Lung microvascular endothelial cell (primary cell): ENCODE data around the gene CARD16. TPM values are rescaled to one million over a fixed set of nuclear protein-coding genes. Genes with fewer than 3 reads are reported as not detected.
"Not testable (repeated sequence)": the region's sequence is repeated elsewhere in the genome, so short reads cannot be mapped to it uniquely, and the experiment has no call there.

ENCODE experiments used
- DNase-seq, 2 donors: peaks; one replicate each; pipeline versions ENCODE4 v3.0.0 to v3.0.0-alpha.2; 2010; ENCODE audit warnings: low read depth in 2 of 2
- total RNA-seq: library from RNA; depleted of rRNA; stranded (reverse); fragments of >200 nt; gene quantifications from 2 replicates; pipeline ENCODE4 v1.2.1, GENCODE V29; 2014

Gene CARD16
- total RNA-seq, result 106 and 113 TPM in 2 replicates

GRCh38 chr11:105044557-105045524, at the start of gene CARD16:
Gene CARD16 (minus strand): TSS chr11:105045335. CDS start chr11:105045297, 38 bp downstream.
- peak; percentile 84 to 88 for DNase-seq

- DNase-seq, result no peak
Measured at GRCh38 chr11:105092256-105093239, 47.4 kb upstream of the CARD16 start.

- no peak for DNase-seq
Measured at GRCh38 chr11:105081412-105082150, 36.4 kb upstream of the CARD16 start.

GRCh38 chr11:105080171-105080906, 35.2 kb upstream of the CARD16 start:
- peak in 1 of 2 donors; percentile 38 for DNase-seq

DNA sequence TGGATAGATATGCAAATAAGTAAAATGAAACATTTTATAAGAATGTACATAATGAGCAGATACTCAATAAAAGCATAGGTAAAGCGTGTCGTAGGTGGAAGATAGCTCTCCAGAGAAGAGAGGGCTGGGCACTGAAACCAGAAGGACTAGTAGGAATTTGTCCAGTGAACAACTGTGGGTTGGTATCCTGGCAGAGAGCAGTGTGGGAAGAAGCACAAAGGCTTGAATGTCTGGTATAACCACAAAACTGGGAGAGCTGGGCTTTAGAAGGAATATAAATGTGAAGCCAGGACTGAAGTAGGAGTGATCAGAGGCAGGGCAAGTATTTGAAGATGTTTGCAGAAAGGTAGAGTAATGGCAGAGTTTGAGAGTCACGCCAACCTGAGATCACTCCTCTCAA, 33.1 kb upstream of the CARD16 start:
- no peak for DNase-seq

DNA sequence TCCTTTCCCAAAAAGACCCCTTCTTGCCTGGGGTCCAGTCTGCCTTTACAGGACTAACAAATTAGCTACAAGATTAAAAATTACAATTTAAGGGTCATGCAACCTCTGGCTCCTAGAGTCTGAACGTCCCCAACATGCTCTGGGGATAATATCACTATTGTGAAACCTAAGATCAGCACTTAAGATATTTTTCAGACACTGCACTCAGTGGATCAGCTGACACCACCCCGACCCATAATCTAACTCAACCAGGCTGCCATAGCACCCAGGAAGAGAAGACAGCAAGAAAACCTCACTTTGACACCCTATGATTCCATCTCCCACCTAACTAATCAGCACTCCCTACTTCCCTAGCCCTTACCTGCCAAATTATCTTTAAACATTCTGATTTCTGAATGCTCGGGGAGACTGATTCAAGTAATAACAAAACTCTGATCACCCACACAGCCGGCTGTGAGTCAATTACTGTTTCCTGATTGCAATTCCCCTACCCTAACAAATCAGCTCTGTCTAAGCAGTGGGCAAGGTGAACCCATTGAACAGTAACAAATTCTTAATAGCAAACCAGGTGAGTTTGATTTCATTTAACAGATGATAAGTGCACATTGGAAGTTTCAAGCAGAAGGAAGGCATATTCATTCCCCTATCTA, 32.1 kb upstream of the CARD16 start:
- not testable (repeated sequence) for DNase-seq

DNA sequence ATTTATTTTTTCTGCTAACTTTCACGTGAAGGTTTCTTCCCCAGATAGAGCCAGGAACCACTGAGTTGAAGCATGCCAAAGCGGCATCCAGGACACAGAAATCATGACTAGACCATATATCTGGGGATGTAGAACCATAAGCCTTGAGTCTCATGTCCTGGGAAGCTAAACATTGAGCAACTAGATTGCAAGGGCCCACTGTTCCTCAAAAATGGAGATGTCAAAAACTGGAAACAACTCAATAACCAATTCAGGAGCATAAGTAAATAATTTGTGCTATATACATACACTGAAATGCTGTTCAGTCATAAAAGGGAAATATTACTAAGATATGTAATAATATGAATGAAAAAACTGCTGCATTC, 29.0 kb upstream of the CARD16 start:
- DNase-seq, result no peak

- DNase-seq, result peak; percentile 4 to 81
Measured at GRCh38 chr11:105073456-105074165, 28.5 kb upstream of the CARD16 start.

DNA sequence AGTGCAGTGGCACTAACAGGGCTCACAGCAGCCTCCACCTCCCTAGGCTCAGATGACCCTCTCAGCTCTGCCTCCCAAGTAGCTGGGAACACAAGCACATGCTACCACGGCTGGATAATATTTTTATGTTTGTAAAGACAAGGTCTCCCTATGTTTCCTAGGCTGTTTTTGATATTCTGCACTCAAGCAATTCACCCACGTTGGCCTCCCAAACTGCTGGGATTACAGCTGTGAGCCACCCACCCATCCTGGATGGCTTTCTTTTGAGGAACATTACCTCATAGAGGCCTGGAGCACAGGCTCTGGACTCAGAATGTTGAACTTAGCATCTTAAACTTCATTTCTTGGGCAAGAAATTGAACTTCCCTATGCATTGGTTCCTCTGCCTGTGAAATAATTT, 26.9 kb upstream of the CARD16 start:
- DNase-seq, result not testable (repeated sequence)

DNA sequence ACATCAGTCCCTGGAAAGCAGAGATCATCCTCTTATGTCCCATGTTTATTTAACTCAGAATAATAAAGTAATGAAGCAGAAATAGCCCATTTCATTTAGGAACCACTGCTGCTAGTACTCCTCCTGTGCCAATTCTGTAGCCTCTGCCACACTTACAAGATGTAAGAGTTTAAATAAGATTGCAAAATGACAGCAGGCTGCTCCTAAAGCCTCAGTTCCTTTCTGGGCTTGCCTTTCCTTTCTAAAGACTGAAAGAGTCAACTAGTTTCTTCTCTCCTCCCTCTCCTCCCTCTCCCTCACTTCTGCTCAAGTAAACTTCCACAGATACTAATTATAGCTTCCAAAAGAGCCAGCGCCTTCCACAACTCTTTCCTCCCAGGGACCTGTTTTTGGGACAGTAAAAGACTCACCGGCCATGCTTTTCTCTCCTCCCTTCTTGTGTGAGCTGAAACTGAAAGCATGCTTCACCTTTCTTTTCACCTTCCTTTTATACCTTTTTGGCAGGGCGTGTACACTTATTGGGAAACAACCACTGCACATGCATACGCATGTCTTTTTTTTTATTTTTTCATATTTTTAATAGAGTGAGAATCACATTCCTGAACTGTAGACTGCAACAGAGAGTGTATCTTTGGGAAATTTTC, 26.1 kb upstream of the CARD16 start:
- DNase-seq, result no peak

- no peak for DNase-seq
Measured at GRCh38 chr11:105070306-105070705, 25.2 kb upstream of the CARD16 start.

- peak in 1 of 2 donors; percentile 30 for DNase-seq
Measured at GRCh38 chr11:105069749-105070148, 24.6 kb upstream of the CARD16 start.

DNA sequence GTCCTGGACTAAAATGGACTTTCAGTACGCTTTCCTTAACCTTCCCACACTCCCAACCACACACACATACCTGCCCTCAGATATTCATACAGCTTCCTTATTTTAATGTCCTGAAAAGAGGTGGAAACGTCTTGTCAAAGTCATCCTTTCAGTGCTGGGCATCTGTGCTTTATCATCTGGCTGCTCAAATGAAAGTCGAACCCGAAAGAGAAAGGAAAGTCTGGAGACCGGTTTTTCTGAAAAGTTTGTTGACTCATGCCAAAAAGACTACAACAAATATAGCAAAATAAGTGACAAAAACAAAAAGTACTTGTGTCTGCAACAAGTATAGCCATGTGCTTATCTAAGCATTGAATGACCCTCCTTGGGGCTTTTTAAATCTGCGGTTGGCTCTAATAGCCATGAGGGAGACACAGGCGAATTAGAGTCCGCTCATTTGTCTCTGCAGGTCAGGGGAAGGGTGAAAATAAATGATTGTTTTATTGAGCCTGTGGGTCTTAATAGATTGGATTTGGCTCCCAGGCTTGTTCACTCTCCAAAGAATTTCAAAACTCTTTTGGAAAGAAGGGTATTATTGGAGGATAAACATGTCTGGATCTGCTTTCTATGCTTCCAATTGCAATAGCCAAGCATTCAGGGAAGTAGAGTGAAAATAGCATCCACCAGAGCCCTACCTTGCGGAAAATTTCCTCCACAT, 18.3 kb upstream of the CARD16 start:
- not testable (repeated sequence) for DNase-seq

- no peak for DNase-seq
Measured at GRCh38 chr11:105057432-105057831, 12.3 kb upstream of the CARD16 start.

- no peak for DNase-seq
Measured at GRCh38 chr11:105056446-105056845, 11.3 kb upstream of the CARD16 start.

DNA sequence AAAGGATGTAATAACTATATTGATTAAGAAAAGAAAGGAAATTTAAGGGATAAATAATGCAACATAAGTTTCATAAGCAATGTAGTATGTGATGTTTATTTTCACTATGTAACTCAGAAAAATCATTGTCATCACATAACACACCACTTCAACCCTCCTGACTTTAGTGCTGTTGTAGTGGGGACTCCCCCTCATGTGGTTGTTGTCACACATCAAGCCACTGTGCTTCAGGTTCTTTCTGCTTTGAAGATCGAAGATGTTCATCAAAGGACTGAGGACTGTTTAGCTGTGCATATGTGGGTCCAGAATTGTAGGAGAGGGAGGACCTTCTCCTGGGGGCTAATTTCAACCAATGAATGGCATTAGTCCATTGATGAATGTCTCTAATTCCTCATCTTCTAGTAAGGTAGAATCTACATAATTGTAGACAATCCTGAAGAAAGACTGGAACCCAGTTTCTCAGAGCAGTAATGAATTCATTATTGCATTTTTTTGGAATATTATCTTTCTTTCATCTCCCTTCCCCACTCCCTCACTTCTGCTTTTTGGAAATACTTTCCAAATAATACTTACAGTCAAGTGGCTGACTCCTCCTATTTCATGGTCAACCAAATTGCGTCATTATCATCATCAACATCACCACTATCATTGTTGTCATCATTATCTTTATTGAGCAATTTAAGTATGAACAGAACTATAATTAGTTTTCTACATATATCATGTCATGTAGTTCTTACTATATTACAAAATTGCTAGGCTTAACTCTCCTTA, 9.8 kb upstream of the CARD16 start:
- no peak for DNase-seq

GRCh38 chr11:105052487-105052886, 7.4 kb upstream of the CARD16 start:
- no peak for DNase-seq
